Central memory CD4-positive, alpha-beta T cell (primary cell): ENCODE data around the gene LEFTY1.
"Not testable (repeated sequence)": the region's sequence is repeated elsewhere in the genome, so short reads cannot be mapped to it uniquely, and the experiment has no call there.

ENCODE experiments used
- DNase-seq: peaks from one replicate; pipeline ENCODE4 v3.0.0; 2022
- total RNA-seq, 3 experiments: gene quantifications; one replicate each; lab custom pipeline; 2026; lab: John Stamatoyannopoulos, UW

Gene LEFTY1, protein sequence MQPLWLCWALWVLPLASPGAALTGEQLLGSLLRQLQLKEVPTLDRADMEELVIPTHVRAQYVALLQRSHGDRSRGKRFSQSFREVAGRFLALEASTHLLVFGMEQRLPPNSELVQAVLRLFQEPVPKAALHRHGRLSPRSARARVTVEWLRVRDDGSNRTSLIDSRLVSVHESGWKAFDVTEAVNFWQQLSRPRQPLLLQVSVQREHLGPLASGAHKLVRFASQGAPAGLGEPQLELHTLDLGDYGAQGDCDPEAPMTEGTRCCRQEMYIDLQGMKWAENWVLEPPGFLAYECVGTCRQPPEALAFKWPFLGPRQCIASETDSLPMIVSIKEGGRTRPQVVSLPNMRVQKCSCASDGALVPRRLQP
- 0 to 0.16 (median 0.07) reads per million in 3 experiments for total RNA-seq

- no peak for DNase-seq
Observed at GRCh38 chr1:225888898-225889601, at the start of gene LEFTY1. Gene LEFTY1 (minus strand): TSS chr1:225889146. CDS start chr1:225889066, 80 bp downstream.

DNA sequence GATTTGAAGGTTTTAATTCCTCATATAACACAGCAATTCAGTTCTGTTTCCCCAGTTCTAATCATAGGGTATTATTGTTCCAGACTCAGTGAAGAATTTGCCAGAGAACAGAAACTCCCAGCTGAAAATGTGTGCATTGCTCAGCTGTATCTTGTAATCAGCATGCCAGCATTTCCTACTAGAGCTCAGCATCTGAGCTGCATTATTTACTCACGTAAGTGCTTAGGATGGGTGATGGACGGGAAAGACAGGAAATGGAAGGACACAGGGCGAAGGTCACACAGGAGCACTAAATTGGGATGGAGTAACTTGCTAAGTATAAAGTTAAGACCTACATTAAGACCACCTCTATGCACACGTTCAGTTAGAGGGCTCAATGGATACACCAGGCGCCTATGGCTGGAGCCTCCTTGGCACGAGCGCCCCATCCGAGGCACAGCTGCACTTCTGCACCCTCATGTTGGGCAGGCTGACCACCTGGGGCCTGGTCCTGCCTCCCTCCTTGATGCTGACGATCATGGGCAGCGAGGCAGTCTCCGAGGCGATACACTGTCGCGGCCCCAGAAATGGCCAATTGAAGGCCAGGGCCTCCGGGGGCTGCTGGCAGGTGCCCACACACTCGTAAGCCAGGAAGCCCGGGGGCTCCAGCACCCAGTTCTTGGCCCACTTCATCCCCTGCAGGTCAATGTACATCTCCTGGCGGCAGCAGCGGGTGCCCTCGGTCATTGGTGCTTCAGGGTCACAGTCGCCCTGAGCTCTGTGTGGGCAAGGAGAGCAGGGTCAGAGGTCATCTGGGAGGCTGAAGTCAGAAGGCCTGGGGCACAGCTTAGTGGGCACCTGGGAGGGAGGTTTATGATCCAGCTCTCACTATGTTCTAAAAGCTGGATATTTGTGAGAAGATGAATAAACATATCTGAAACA, 48.4 kb upstream of the LEFTY1 start:
- DNase-seq, result no peak

DNA sequence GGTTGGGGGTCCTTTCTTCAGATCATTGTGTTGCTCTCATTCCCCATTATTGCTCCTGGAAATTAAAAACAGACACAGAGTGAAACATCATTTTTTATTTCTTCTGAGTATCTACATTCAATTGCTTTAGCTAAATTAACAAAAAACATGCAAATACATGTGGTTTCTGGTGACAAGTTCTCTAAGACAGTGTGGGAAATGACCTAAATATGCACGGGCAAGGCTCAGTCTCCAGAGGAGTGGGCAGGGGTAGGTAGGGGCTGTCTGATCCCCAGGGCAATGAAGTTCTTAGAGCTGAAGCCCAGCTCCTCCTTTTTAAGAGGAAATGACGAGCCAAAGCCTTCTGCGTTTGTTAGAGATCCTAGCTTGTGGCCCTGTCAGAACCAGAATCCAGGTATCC, 47.6 kb upstream of the LEFTY1 start:
- DNase-seq, result no peak

DNA sequence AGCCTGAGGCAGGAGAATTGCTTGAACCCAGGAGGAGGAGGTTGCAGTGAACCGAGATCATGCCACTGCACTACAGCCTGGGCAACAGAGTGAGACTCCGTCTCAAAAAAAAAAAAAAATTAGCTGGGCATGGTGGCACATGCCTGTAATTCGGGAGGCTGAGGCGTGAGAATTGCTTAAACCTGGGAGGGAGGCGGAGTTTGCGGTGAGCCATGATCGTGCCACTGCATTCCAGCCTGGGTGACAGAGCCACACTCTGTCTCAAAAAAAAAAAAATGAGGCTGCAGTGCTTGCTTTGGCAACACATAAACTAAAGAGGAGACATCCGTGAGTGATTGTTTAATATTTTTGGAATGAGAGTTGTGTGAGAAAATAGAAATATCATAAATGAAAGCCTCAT, 47.1 kb upstream of the LEFTY1 start:
- DNase-seq, result not testable (repeated sequence)

GRCh38 chr1:225934711-225935110, 45.8 kb upstream of the LEFTY1 start:
- no peak for DNase-seq

GRCh38 chr1:225933072-225933471, 44.1 kb upstream of the LEFTY1 start:
- DNase-seq, result no peak

- DNase-seq, result no peak
Observed at GRCh38 chr1:225931270-225932136, 42.6 kb upstream of the LEFTY1 start.

GRCh38 chr1:225930566-225930965, 41.6 kb upstream of the LEFTY1 start:
- no peak for DNase-seq

GRCh38 chr1:225929462-225929861, 40.5 kb upstream of the LEFTY1 start:
- DNase-seq, result not testable (repeated sequence)

DNA sequence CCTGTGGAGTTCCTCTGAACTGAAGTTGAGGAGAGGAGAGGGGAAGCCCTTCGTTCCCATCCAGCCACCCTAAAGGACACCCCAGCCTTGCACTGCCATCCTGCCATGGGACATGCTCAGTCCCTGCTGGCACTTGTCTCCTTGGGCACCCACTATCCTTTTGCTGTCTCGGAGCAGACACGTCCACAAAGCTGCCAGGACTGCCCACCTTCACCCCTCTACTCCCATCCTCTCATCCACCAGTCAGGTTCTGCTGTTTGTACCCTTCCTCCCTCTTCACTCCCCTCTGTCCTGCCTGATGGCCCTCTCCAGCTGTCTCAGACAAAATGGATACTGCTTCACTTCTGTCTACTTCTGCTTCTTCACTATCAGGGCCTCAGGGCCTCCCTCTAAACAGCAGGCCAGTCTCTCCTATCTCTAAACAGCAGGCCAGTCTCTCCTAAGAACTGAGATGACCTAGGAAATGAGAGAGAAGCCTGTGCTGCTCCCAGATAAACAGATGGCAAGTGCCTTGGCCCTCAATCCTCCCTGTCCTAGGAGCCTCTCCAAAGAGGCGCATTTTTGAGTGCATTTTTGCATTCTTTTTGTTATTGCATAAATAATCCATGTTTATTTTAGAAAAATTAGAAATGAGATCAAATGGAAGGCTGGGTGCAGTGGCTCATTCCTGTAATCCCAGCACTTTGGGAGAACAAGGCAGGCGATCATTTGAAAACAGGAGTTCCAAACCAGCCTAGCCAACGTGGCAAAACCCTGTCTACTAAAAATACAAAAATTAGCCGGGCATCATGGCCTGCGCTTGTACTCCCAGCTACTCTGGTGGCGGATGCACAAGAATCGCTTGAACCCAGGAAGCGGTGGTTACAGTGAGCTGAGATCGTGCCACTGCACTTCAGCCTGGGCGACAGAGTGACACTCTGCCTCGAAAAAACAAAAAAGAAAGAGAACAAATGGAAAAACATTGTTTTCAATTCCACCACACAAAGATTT, 39.5 kb upstream of the LEFTY1 start:
- peak; percentile 21 for DNase-seq

GRCh38 chr1:225926551-225927113, 37.7 kb upstream of the LEFTY1 start:
- DNase-seq, result no peak

GRCh38 chr1:225923692-225924555, 35.0 kb upstream of the LEFTY1 start, which contains the start of gene PYCR2:
Gene PYCR2 (minus strand): TSS chr1:225924250. CDS start chr1:225924110, 140 bp downstream.
- DNase-seq, result peak; percentile 93

DNA sequence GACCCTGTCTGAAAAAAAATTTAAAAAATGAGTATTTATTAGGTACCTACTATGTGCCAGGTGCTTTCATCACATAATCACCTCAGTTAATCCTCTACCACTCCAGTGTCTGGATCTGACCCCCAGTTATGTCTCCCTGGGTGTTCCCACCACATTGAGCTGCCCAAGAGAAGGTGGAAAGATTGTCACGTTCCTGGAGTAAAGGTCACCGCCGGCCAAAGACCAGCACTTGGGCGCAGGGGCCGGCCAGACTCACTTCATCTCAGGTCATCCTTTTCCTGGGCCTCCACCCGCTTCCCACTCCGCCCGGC, 34.4 kb upstream of the LEFTY1 start:
- no peak for DNase-seq

- DNase-seq, result no peak
Observed at GRCh38 chr1:225921734-225922709, 33.1 kb upstream of the LEFTY1 start.

DNA sequence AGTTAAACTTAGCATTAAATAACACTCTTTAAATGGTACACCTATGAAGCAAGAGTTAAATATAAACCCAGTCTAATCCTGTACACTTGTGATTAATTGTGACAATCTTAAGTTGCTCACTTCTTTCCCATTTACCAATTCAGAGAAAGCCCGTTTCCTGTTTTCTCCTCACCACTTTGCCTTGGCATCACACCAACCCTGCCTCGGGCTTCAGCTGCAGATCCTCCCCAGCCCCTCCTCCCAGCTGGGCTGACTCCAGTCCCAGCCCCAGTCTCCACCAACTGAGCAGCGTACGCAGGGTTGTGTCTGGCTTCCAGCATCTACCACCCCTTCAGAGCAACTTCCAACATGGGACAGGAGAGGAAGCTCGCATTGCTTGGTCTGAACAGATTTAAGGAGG, 31.0 kb upstream of the LEFTY1 start:
- no peak for DNase-seq

DNA sequence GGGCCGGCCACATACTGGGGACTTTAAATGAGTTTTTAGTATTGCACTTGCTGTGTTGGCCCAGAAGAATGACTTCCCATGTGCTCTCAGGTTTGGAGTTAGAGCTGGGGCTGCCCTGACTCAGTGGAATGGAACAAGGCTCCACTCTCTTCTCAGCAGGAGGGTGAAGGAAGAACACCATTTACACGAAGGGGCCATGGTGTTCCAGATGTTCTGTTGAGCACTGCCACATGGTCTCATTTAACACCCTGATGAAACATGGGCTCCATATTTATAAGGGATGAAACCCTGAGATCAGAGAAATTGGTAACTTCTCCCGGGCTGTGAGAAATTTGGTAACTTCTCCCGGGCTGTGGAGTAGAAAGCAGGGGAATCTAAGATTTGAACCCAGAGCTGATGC, 29.3 kb upstream of the LEFTY1 start:
- DNase-seq, result no peak

DNA sequence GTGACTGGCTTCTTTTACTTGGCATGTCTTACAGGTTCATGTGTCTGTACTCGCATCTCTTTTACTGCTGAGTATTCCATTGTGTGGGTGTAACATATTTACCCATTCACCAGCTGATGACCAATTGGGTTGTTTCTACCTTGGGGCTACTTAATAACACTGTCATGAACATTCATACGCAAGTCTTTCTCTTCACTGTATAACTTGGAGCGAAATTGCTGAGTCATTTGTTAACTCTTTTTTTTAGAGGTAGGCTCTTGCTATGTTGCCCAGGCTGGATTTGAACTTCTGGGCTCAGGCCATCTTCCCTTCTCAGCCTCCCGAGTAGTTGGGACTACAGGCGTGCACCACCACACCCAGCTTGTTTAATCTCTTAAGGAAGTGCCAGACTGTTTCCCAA, 28.6 kb upstream of the LEFTY1 start:
- no peak for DNase-seq

DNA sequence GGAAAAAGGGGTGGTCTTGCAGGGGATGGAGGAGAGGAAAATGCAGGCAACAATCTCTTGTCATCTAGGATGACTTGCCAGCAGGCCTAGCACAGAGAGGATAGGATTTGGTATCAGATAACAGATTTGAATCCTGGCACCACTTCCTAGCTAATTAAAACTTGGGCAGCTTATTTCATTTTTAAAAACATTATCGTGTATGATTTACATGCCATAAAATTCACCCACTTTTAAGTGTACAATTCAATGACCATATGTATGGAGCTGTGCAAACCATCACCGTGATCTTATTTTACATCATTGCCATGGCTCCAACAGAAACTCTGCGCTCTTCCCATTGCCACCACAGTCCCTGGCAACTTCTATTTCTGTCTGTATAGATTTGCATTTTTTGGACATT, 28.2 kb upstream of the LEFTY1 start:
- DNase-seq, result no peak
